GM21526 (cell line): ENCODE results near the gene DCTN3.
A peak's percentile ranks its signal among the peaks of the same experiment; 100 is the strongest.
"Not testable (repeated sequence)": the region's sequence is repeated elsewhere in the genome, so short reads cannot be mapped to it uniquely, and the experiment has no call there.

ENCODE experiments used
- ATAC-seq: cut with Tn5 transposase; IDR thresholded peaks from one replicate; pipeline ENCODE4 v1.9.1; 2021; ENCODE audit warnings: moderate library complexity; ENCODE audit not compliant: unreplicated experiment, low FRiP score

Gene DCTN3

GRCh38 chr9:34647651-34648050, 27.4 kb upstream of the DCTN3 start:
- ATAC-seq = no peak

- no peak for ATAC-seq
Observed at GRCh38 chr9:34647084-34647403, 26.7 kb upstream of the DCTN3 start.

GRCh38 chr9:34646211-34647083, 26.2 kb upstream of the DCTN3 start, which contains the start of gene GALT:
TSS of gene GALT (plus strand) at chr9:34646675. CDS start at chr9:34646705, 30 bp downstream.
- peak; percentile 76 for ATAC-seq

GRCh38 chr9:34644766-34645314, 24.5 kb upstream of the DCTN3 start:
- no peak for ATAC-seq

- no peak for ATAC-seq
Observed at GRCh38 chr9:34642679-34643078, 22.4 kb upstream of the DCTN3 start.

GRCh38 chr9:34639322-34639721, 19.0 kb upstream of the DCTN3 start:
- not testable (repeated sequence) for ATAC-seq

- no peak for ATAC-seq
Observed at GRCh38 chr9:34638138-34638445, 17.8 kb upstream of the DCTN3 start.

- peak; percentile 82 for ATAC-seq
Observed at GRCh38 chr9:34637356-34638137, 17.3 kb upstream of the DCTN3 start, which contains the start of gene SIGMAR1. TSS of gene SIGMAR1 (minus strand) at chr9:34637787. CDS start at chr9:34637697, 90 bp downstream.

GRCh38 chr9:34636791-34637355, 16.6 kb upstream of the DCTN3 start:
- ATAC-seq = no peak

GRCh38 chr9:34635556-34635955, 15.3 kb upstream of the DCTN3 start:
- ATAC-seq = no peak

GRCh38 chr9:34634551-34635248, 14.4 kb upstream of the DCTN3 start:
- no peak for ATAC-seq

GRCh38 chr9:34633851-34634550, 13.7 kb upstream of the DCTN3 start:
- ATAC-seq = no peak

GRCh38 chr9:34633166-34633565, 12.9 kb upstream of the DCTN3 start:
- ATAC-seq = no peak

GRCh38 chr9:34630402-34631154, 10.3 kb upstream of the DCTN3 start:
- ATAC-seq = no peak

GRCh38 chr9:34629491-34629808, 9.2 kb upstream of the DCTN3 start:
- ATAC-seq = no peak

- peak; percentile 45 for ATAC-seq
Observed at GRCh38 chr9:34628656-34629490, 8.6 kb upstream of the DCTN3 start, which contains the start of gene ARID3C. TSS of gene ARID3C (minus strand) at chr9:34629066. CDS start at chr9:34628014, 1,052 bp downstream.

- no peak for ATAC-seq
Observed at GRCh38 chr9:34627716-34628655, 7.7 kb upstream of the DCTN3 start.
